NCI-H2227 (cell line): Measurements from ENCODE around the gene AGAP1.
"Not testable (repeated sequence)": the region's sequence is repeated elsewhere in the genome, so short reads cannot be mapped to it uniquely, and the experiment has no call there.

Source experiments
- DNase-seq: peaks from one replicate; lab custom pipeline; 2025; ENCODE audit not compliant: unreplicated experiment; lab: John Stamatoyannopoulos, UW

AGAP1 gene

DNA sequence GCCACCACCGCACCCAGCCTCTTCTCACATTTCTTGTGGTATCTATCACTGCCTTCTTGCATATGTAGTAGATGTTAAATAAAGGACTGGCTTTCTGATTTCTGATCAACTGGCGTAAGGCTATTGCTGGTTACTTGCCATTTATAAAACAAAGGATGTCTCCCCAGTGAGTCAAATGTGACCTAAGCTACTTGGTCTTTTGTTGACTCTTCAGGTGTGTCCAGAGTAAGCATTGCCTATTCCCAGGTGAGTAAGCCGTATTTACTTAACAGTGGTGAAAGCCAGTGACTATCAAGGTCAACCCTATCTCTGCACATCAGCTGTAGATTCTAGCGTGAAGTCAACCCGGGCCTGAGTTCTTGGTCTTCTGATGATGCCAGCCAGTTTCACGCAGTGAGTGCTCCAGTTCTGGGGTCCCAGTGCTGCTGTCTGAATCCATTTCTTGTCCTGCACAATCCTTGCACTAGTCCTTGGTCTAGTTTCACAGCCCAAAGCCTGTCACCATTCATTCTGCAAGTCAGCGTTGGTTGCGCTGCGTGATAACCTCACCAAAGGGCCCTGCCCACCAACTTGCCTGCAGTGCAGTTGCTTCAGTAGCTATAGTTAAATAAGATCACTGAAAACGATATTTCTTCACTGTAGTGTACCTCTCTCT is 554.2 kb downstream of the AGAP1 start:
- no peak for DNase-seq

DNA sequence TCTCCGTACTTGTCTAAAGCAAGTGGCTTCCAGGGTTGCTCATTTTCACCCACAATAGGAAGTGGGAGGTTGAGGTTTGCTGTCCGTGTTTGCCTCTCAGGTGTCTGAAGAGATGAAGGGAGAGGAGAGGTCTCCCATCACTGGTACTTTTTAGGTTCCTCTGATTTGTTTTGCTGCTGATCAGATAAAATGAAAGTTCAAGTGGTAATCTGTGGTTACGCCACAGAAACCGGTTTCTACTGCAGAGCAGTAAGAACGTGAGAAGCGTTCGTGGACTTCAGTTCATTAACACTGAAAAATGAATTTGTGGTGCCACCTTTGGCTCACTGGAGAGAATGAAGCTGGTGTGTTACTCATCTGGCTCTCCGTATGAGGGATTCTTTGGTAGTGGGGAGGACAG is 556.1 kb downstream of the AGAP1 start:
- no peak for DNase-seq

DNA sequence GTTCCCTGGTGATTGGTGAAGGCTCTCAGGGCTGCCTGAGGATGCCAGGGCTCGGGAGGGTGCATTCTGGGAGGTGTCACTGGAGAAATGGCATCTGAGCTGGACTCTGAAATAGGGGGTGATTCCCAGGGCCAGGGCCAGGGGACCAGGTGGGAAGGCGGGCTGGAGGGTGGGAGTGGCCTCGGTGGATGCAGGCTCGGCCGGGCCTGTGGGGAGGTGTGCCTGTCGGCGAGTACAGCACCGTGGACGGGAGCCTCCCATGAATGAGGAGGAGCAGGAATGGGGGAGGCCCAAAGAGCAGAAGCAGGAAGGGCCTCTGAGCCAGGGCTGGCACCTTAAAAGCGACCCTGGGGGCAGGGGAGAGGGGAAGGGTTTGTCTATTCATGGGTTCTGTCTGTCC is 557.5 kb downstream of the AGAP1 start:
- DNase-seq, result no peak

DNA sequence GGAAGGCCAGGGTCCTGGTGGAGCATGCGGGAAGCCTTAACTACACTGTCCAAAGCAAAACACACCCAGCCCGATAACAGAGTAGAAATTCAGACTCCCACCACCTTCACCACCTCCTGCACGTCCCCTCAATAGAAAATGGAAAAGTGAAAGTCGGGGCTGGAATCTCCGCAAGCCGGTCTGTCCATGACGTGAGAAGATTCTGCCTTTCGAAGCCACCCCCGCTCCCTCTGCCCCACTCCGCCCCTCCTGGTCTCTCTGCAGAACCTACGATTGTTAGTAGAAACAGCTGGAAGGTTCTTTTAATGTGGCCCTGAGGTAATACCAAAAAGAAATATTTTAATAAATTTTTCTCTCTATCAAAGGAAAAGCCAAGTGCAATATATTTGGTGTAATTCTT is 558.0 kb downstream of the AGAP1 start:
- DNase-seq, result no peak

DNA sequence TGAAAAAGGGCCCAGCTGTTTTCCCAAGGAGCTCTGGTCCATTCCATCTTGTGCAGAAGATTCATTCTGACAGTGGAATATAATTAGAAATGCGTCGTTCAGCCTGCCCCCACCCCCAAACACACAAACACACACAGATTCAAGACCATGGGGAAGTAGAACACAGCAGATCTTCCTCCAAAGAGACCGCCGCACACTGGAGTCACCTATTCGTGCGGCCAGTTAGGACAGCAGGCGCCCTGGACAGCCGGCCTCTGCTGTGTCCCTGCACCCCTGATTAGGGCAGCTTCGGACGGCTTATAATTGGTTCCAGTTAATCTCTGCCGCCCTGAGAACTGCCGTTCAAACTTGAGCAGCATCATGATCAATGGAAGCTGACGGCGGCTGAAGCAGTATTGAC is 558.4 kb downstream of the AGAP1 start:
- no peak for DNase-seq

DNA sequence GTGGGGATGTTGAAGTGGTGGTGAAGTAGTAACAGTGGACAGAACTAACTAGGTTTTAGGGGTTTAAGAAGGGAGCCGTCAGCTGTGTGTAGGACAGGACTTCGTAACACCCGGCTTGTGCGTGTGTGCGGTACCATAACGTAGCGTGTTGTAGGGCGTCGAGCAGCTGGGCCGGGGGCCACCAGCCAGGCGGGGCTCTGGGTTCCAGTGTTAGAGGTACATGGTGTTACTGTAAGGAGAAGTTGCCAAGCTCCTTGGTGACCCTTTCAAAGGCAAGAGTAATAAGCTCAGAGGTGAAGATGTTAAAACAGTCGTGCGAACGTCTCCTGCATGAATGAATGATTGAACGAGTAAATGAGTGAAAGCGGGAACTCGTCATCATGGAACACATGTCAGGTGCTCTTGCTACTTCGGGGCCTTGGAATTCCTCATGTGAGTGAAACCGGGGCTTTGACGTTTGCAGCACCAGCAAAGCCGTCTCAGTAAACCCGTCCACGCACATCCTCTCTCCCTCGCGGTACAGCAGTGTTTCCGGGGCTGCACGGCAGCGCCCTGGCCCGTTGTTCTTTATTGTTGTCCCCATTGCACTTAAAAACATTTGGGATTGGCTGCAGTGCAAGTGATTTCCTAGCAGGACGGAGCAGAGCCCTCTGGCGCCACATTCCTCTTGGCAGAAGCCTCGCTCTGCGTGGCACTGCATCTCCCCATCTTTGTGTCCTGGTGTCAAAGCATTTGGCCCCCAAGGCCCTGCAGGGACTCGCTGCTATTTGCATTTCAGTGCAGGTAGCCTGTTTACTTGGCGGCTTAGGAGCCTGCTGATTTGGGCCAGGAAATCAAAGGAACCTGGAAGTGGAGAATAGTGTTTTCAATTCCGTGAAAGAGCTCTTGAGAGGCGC is 559.3 kb downstream of the AGAP1 start:
- DNase-seq, result no peak

DNA sequence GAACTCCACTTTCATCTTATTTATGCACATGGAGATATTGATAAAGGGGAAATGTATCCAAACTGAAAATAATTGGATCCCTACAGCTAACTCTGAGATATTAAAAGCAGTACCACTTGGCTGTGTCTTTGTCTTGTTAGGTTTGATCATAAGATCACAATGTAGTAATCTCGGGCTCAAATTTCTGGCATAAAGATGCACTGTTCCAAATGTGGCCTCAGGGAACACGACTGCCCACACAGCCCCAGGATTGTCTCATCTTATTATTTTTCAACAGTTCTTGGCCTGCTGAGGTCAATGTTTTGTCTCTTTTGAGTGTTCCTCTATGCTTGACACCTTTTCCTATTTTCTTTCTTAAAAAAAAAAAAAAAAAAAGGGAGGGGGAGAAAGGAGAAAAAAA is 560.3 kb downstream of the AGAP1 start:
- no peak for DNase-seq

DNA sequence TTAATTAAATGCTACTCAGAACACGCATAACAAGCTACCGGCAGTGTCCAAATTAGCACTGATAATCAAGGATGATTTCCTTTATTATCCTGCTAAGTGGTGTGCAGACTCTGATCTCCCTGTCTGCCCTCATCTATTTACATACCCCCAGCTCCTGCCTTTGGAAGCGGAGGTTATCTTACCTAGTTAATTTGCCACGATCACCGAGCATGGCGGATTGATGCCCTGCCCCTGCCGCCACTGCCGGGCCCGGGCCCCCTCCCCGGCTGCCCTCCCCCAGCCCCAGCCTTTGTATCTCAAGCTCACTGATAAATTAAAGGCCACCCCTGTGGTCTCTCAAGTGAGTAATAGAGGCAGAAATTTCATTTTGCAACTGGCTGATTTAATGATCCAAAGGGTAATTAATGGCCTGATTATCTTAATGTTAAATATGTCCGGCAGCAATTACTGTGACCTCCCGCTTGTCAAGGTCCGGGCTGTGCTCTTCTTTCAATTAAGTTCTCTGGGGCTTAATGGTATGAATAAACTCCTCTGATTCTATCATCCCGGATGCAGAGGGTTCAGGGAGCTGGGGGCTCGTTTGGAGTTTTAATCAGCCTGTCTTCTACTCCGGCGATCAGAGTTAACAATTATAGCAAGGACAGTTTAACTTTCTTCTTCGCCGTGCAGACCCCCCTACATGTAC is 560.9 kb downstream of the AGAP1 start:
- DNase-seq, result no peak

DNA sequence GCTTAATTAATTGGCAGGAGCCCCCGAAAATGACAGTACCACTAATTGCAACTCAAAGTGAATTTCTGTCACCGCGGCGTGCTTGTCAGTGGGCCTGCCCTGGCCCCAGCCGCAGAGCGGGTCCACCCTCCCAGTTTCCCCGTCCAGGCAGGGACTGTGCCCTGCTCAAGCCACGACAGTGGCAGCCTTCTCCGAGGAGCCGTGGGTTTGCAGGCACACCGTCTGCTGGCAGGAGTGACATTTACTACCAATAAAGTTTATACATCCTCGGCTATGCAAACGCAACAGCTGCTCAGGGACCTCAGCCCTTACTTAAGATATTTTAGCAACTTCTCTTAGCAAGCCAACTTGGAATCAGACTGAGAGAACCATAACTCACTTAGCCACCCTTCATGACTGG is 561.6 kb downstream of the AGAP1 start:
- no peak for DNase-seq

DNA sequence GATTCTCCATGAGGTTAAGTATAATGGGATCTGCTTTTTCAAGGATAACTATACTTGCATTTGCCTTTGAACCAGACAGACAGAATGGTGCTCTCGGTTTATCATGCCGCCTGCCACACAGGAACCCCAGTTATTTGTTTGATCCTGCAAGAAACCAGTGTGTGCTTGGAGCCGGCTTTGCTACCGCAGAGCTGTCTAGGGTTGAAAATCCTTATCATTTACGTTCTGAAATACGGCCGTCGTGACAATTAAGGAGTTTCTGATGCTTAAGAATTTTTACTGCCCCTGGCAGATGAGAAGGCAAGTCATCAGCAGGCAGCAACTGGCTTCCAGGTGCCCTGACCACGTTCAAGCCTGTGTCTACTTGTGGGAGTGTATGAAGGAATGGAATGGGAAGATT is 562.3 kb downstream of the AGAP1 start:
- no peak for DNase-seq

DNA sequence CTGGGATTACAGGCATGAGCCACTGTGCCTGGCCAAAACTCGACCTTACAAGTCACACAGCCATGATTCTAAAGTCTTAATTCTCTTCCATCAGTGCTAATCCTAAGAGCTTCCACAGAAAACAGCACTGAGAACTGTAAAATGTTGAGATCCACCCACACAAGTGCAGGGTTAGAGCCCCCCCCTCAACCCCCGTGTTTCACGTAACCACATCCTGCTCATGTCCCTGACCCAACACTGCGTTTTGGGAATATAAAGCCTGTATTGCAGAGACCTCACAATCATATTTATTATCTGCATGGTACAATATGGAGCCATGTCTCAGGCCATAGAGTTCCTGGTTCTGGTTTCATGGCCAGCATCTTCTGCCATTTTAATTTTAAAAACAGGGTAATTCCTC is 563.5 kb downstream of the AGAP1 start:
- DNase-seq, result no peak

DNA sequence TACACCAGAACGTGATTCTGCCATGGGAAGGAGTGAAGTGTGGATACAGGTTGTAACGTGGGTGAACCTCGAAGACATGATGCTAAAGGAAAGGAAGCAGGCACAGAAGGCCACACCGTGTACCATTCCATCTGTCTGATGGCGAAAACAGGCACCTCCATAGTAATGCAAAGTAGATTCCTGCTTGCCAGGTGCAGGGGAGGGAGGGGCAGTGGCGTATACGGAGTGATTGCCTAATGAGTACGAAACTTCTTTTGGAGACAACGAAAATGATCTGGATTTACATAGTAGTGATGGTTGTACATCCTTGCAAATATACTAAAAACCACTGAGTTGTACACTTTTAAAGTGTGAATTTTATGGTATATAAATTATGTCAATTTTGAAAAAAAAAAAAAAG is 567.7 kb downstream of the AGAP1 start:
- no peak for DNase-seq

DNA sequence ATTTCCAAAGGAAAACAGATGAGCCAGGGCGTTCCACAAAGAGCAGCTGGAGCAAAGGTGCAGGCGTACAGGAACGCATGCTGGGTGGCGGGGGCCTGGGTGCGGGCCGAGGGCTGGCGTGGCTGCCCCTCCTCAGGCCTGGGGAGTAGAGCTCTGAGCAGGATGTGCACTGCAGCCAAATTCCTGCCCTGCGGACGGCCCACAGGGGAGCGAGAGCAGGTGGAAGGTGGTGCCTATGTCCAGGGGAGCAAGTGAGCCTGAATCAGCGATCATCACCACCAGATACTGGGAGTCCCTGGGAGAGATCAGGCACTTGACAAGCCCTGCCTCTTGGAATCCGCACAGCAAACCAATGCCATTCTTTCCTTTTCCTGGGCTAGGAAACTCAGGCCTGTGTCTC is 568.1 kb downstream of the AGAP1 start:
- no peak for DNase-seq

DNA sequence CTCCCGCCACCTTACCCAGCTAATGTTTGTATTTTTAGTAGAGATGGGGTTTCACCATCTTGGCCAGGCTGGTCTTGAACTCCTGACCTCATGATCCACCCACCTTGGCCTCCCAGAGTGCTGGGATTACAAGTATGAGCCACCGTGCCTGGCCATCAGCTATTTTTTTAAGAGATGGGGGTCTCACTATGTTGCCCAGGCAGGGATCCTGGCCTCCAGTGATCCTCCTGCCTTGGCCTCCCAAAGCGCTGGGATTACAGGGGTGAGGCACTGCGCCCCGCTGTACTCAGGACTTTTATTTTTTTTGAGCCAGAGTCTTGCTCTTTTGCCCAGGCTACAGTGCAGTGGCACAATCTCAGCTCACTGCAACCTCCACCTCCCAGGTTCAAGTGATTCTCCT is 569.0 kb downstream of the AGAP1 start:
- DNase-seq, result not testable (repeated sequence)

DNA sequence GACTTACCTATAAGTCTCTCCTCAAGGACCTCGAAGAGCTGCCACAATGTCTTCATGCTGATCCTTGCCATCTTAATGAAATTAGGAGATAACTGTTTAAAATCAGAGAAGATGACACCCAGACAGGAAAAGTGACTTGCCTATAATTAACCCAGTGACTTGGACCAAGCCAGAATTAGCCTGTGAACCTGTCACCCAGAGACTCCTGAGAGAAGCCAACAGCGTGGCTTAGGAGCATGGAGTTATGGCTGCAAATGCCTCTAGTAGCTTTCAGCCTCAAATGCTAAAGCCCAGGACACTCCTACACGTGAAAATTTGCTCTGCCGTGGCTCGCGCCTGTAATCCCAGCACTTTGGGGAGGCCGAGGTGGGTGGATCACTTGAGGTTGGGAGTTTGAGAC is 570.2 kb downstream of the AGAP1 start:
- no peak for DNase-seq

DNA sequence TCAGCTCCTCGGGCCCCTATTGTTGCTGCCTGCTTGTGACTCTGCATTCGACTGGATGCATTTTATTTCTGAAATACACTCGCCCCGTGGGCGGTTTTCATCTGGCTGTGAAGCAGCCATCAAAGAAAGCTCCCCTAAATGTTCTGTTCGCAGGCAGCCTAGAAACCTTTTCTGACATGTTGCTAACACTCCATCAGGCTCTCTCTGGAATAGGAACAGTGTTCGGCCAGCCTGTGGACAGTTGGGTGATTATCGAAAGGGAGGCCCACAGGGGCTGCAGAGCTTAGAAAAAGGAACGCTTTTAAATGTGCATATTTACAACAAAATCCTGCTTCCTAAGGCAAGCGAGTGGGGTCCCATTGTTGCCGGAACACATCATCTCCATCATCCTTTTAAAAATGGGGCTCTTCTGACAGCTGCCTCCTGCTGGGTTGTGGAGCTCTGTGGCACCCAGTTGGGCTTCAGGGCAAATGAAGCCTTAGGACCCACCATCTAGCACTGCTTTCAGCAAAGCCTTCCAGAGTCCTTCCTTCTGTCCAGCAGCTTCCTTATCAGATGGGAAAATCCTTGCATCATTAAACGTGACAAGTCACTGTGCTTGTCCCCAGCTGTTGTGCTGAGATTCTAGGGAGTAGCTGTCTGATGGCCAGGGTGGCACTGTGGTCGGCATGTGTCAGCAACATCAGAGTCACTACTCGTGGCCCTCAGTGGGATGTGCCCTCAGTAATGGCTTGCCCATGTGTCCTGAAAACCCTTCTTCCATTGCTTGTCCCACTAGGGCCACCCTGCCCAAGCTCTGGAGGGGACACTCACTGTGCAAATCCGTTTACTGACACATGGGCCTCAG is 571.7 kb downstream of the AGAP1 start:
- DNase-seq, result no peak

DNA sequence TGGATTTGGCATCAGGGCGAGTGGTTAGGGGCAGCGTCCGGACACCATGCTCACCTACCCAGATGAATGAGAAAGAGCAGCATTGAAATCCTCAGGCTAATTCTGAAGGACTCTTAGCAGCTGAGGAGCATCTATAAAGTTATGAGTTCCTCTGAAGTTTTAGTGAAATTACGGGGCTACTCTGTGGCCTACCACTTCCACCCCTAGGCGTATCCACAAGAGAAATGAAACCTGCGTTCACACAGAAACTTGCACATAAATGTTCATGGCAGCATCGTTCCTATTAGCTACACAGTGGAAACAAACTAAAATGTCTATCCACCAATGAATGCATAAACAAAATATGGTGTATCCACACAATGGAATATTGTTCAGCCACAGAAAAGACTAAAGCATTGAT is 576.4 kb downstream of the AGAP1 start:
- no peak for DNase-seq

DNA sequence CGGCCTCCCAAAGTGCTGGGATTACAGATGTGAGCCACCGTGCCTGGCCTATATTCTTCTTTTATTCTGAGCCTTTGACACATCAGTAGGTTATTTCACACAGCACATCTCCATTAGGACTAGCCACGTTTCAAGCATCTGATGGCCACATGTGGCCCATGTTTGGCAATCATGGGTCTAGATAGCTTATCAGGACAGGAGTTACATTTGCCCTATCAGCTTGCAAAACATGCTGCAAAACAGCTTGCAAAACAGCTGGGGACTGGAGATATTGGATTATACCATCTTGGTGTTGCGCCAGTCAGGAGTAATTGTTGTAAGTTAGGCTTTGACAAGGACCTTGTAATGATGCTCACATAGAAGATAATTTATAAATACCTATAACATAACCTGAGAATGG is 579.4 kb downstream of the AGAP1 start:
- no peak for DNase-seq

DNA sequence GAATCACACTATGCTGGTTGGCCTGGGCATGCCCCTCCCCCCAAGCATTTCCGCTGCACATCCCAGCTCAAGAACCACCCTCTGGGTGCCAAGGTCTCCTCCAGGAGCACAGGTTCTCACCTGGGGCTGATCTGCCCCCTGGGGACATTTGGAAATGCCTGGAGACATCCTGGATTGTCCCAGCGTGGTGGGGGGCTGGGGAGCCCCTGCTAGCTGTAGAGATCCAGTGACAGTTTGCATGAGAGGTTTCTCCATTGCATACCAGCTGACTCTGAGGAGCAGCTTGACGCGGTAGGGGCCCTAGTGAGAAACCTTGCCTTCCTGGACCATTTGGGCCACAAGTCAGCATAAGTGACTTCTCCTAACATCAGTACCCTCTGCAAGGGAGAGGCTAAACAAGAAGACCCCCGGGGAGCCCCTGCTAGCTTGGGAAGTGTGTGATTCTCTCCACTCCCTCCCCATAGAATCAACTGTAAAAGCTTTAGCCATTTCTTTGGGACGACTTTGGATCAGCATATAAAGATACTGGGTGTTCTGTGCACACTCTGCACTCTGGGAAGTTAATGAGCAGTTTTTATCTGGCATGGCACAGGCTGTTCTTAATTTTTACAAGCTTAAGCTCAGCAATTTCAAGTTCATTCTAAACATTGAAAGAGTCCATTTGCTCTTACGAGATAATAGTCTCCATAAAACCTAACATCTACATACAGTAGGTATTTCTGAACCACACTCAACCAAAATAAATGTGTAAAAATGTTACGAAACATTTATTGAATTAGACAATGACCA is 580.2 kb downstream of the AGAP1 start:
- no peak for DNase-seq

DNA sequence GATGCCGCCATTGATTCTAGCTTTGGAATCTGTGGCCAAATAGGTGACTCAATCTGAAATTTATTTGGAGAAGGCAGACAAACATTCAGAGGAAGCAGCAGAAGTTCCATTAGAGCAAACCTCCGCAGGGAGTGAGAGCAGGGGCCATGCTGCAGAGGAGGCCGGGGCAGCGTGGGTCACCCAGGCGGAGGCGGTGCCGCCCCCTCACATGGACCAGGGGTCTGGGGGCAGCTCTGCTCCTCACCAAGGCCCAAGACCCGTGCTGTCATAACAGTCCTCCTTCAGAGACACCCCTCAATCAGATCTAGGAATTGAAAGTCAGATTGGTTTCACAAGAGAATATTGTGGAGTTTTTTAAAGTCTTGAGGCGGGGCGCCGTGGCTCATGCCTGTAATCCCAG is 582.0 kb downstream of the AGAP1 start:
- no peak for DNase-seq
